GM12878 (cell line): Measurements from ENCODE around the gene FAM117B. TPM values are rescaled to one million over a fixed set of nuclear protein-coding genes. Genes with fewer than 3 reads are reported as not detected.

Source experiments
- ATAC-seq: fragments of 200-7000 bp; cut with Tn5 transposase; 3 replicates; pipeline ENCODE4 v1.9.1; 2020; ENCODE audit warnings: mild to moderate bottlenecking, moderate library complexity
- BruUV-seq: library from RNA; stranded (reverse); fragments of 400-500 nt; replicated peaks from 2 replicates; lab custom pipeline; 2021; lab: Mats Ljungman, UMichigan
- CTCF ChIA-PET: fragments of 300-600 bp; sonication (Branson Sonifier 250); formaldehyde crosslinking; extraction: SDS; loops from one replicate; lab custom pipeline; 2021; ENCODE audit warnings: inconsistent platforms; lab: Yijun Ruan, JAX
- POLR2A ChIA-PET: fragments of 350-600 bp; formaldehyde crosslinking; extraction: SDS; loops from one replicate; lab custom pipeline; 2021; ENCODE audit warnings: inconsistent platforms; lab: Charles Lee
- RAD21 ChIA-PET: fragments of 300-600 bp; sonication (Branson Sonifier 250); formaldehyde crosslinking; loops from one replicate; lab custom pipeline; 2023; ENCODE audit warnings: antibody characterized with exemption; ENCODE audit not compliant: unreplicated experiment; lab: Charles Lee
- SMC1A ChIA-PET: fragments of 300-600 bp; sonication (Branson Sonifier 250); formaldehyde crosslinking; loops from one replicate; lab custom pipeline; 2023; ENCODE audit not compliant: unreplicated experiment, uncharacterized antibody; lab: Charles Lee
- DNase-seq: peaks from one replicate; pipeline ENCODE4 v3.0.0-alpha.2; 2011; ENCODE audit warnings: low read depth, low spot score
- FAIRE-seq: peaks from 3 replicates; lab custom pipeline; 2011; peaks lifted over from hg19 to GRCh38; lab: Jason Lieb, UNC
- H2AFZ ChIP-seq: 2 replicates; pipeline ENCODE4 v1.6.0; 2011; ENCODE audit warnings: low read depth, low read length, control low read depth; ENCODE audit not compliant: control insufficient read depth
- H3K27ac ChIP-seq: 2 replicates; pipeline ENCODE4 v1.5.1; 2011; ENCODE audit warnings: control low read depth; ENCODE audit not compliant: control insufficient read depth, insufficient read depth
- H3K27me3 ChIP-seq, 2 experiments: replicated peaks in 1 of 2; 2 replicates each; pipeline versions ENCODE4 v1.6.0 to v1.6.1; 2011; ENCODE audit warnings: low read length in 1 of 2; ENCODE audit not compliant: control insufficient read depth in 2 of 2, insufficient read depth in 2 of 2
- H3K36me3 ChIP-seq, 2 experiments: 2 replicates each; pipeline ENCODE4 v1.5.1; 2011; ENCODE audit warnings: low read length in 1 of 2; ENCODE audit not compliant: control insufficient read depth in 2 of 2, insufficient read depth in 2 of 2
- H3K4me1 ChIP-seq: 2 replicates; pipeline ENCODE4 v1.6.1; 2011; ENCODE audit warnings: mild to moderate bottlenecking, low read length, moderate library complexity, mixed read lengths; ENCODE audit not compliant: control insufficient read depth, insufficient read depth
- H3K4me2 ChIP-seq: 2 replicates; pipeline ENCODE4 v1.6.0; 2011; ENCODE audit warnings: control low read depth; ENCODE audit not compliant: control insufficient read depth, insufficient read depth
- H3K4me3 ChIP-seq: fragments of 200-600 bp; sonication (generic); 2 replicates; pipeline ENCODE4 v1.5.1; 2016
- H3K79me2 ChIP-seq: 2 replicates; pipeline ENCODE4 v1.6.0; 2011; ENCODE audit warnings: low read length; ENCODE audit not compliant: control insufficient read depth, insufficient read depth
- H3K9ac ChIP-seq: 2 replicates; pipeline ENCODE4 v1.8.0; 2011; ENCODE audit warnings: low read length, control low read depth, mixed read lengths; ENCODE audit not compliant: control insufficient read depth, insufficient read depth
- H3K9me3 ChIP-seq: replicated peaks from 3 replicates; pipeline ENCODE4 v1.5.1; 2011; ENCODE audit warnings: mild to moderate bottlenecking, low read length; ENCODE audit not compliant: control insufficient read depth, insufficient read depth
- H4K20me1 ChIP-seq: 2 replicates; pipeline ENCODE4 v1.6.0; 2011; ENCODE audit not compliant: control insufficient read depth, insufficient read depth
- CHD2 ChIP-seq: IDR thresholded peaks from 2 replicates; pipeline ENCODE4 v1.6.1; 2011; ENCODE audit warnings: low read depth, low read length, improper control_type of control experiment, borderline replicate concordance
- EP300 ChIP-seq, 2 experiments: fragments of 150-350 bp in 1 of 2; IDR thresholded peaks; 2 replicates each; pipeline ENCODE4 v1.6.1; 2011 to 2012; ENCODE audit warnings: low read depth in 2 of 2, low read length in 2 of 2, borderline replicate concordance in 1 of 2, improper control_type of control experiment in 1 of 2, inconsistent platforms in 1 of 2; ENCODE audit not compliant: control insufficient read depth in 1 of 2
- FOXK2 ChIP-seq: fragments of 450-650 bp; IDR thresholded peaks from 2 replicates; pipeline ENCODE4 v1.6.1; 2017; ENCODE audit warnings: mild to moderate bottlenecking, moderate library complexity
- HDAC2 ChIP-seq: fragments of 200-600 bp; sonication (generic); IDR thresholded peaks from 2 replicates; pipeline ENCODE4 v1.6.1; 2017
- IKZF2 ChIP-seq, 2 experiments: fragments of 450-650 bp; IDR thresholded peaks; 2 replicates each; pipeline ENCODE4 v1.6.1; 2017; ENCODE audit warnings: mild to moderate bottlenecking in 2 of 2, moderate library complexity in 2 of 2
- KDM1A ChIP-seq: fragments of 200-600 bp; sonication (generic); IDR thresholded peaks from 2 replicates; pipeline ENCODE4 v1.6.1; 2016; ENCODE audit warnings: borderline replicate concordance
- MTA3 ChIP-seq: IDR thresholded peaks from 2 replicates; pipeline ENCODE4 v1.6.1; 2012; ENCODE audit warnings: low read length, inconsistent platforms, borderline replicate concordance
- NFIC ChIP-seq: IDR thresholded peaks from 2 replicates; pipeline ENCODE4 v1.6.1; 2012; ENCODE audit warnings: low read depth, mild to moderate bottlenecking, inconsistent platforms, low read length, moderate library complexity
- PAX5 ChIP-seq: IDR thresholded peaks from 2 replicates; pipeline ENCODE4 v1.6.1; 2011; ENCODE audit warnings: low read depth, low read length, borderline replicate concordance
- POLR2AphosphoS2 ChIP-seq: IDR thresholded peaks from 2 replicates; pipeline ENCODE4 v1.6.1; 2011; ENCODE audit warnings: low read depth, mild to moderate bottlenecking, low read length, improper control_type of control experiment, moderate library complexity
- POU2F2 ChIP-seq: IDR thresholded peaks from 3 replicates; pipeline ENCODE4 v1.6.1; 2011; ENCODE audit warnings: low read depth, mild to moderate bottlenecking, low read length, borderline replicate concordance
- RCOR1 ChIP-seq: conservative IDR thresholded peaks from 2 replicates; pipeline ENCODE4 v1.6.1; 2012; ENCODE audit warnings: low read depth, low read length, improper control_type of control experiment
- RFX5 ChIP-seq: IDR thresholded peaks from 2 replicates; pipeline ENCODE4 v1.6.1; 2011; ENCODE audit warnings: low read depth, low read length, improper control_type of control experiment
- SMARCA5 ChIP-seq: fragments of 450-650 bp; IDR thresholded peaks from 2 replicates; pipeline ENCODE4 v1.6.1; 2017; ENCODE audit warnings: mild to moderate bottlenecking
- SMC3 ChIP-seq: IDR thresholded peaks from 2 replicates; pipeline ENCODE4 v1.6.1; 2011; ENCODE audit warnings: low read length, improper control_type of control experiment, borderline replicate concordance
- STAT1 ChIP-seq: fragments of 450-650 bp; conservative IDR thresholded peaks from 2 replicates; pipeline ENCODE4 v1.6.1; 2014; ENCODE audit warnings: antibody characterized with exemption, mild to moderate bottlenecking
- ZNF24 ChIP-seq: fragments of 450-650 bp; IDR thresholded peaks from 2 replicates; pipeline ENCODE4 v1.6.1; 2017; ENCODE audit warnings: antibody characterized with exemption, mild to moderate bottlenecking
- WGBS: methylation state at CpG from one replicate; pipeline ENCODE4 v1.1.6; 2016; ENCODE audit warnings: low lambda C conversion rate; ENCODE audit not compliant: insufficient replicate concordance, insufficient coverage; ENCODE audit errors: missing lambda C conversion rate; 5-methylcytosine and 5-hydroxymethylcytosine counted together
- in situ Hi-C: fragments of 300-500 bp; cut with MboI; formaldehyde crosslinking; loops from 9 replicates; pipeline ENCODE4 v1.14.3; 2018; ENCODE audit warnings: mixed read lengths
- intact Hi-C: fragments of 100-400 bp; cut with micrococcal nuclease; formaldehyde crosslinking; loops from one replicate; pipeline ENCODE4 v1.14.2; 2022; ENCODE audit not compliant: unreplicated experiment
- polyA plus RNA-seq, 11 experiments: library from polyadenylated mRNA; depleted of rRNA in 4 of 11; unstranded in 6 of 11; stranded (reverse) in 5 of 11; fragments of >200 nt; fragmentation: Nextera tagmentation in 4 of 11; fragmentation: Illumina TruSeq in 1 of 11; extraction: Ambion mirVana in 4 of 11; extraction: Trizol in 1 of 11; gene quantifications; 1 replicate in 1 of 11; 2 replicates in 10 of 11; pipeline versions ENCODE4 v1.2.1 to v1.2.3, GENCODE V29; 2011 to 2016; ENCODE audit warnings: inconsistent platforms in 2 of 11, missing spikeins in 2 of 11, low read depth in 1 of 11
- total RNA-seq, 4 experiments: library from RNA; depleted of rRNA in 3 of 4; stranded (reverse); fragments of >200 nt in 3 of 4; fragmentation: Illumina TruSeq in 1 of 4; extraction: Trizol in 1 of 4; gene quantifications; 2 replicates each; pipeline versions ENCODE4 v1.2.1 to v1.2.3, GENCODE V29; 2013 to 2021
- TF ChIP-seq, protein P1 (sequence below): fragments of 450-650 bp; IDR thresholded peaks from 2 replicates; pipeline ENCODE4 v1.6.1; 2014; ENCODE audit warnings: mild to moderate bottlenecking

FAM117B gene
- total and polyA plus RNA-seq, 10 of the 15 experiments (the other 5 are each of a cell fraction or from before 2014, with no cell fraction given): 1.6 to 7.6 (median 4.2) TPM

DNA sequence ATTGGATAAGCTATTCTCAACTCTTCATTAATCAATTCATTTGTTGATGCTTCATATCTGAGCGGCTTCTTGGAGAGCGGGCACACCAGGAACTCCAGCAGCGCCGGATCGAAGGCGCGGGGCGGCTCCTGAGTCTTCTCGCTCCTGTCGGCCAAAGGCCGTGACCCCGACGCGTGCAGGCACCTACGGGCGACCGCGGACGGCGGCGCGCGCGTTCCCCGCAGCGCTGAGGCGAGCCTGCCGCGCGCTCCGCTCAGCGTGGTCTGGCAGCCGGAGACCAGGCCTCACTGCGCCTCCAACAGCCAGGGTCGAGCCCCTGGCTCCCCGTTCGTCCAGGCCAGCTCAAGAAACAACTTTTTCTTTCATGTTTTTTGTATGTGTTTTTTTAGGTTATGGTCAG lies 139.3 kb downstream of the FAM117B start:
- ChIA-PET CTCF (interaction anchor here (1.4 kb wide), 1 partner anchor 185 kb away, joined by 3 read pairs; no protein-coding TSS in a partner anchor), POLR2A (no interaction called here), RAD21 (interaction anchor here (1.9 kb wide), 1 partner anchor 186 kb away, joined by 4 read pairs; no protein-coding TSS in a partner anchor), SMC1A (no interaction called here)
- Histone ChIP-seq H3K4me2 (no peak overlapping the region), H3K36me3 (no peaks in the 10 kb centered on the region), H3K4me3 (no peak overlapping the region), H2AFZ (no peak overlapping the region), H4K20me1 (no peaks in the 10 kb centered on the region), H3K9ac (no peak overlapping the region), H3K9me3 (no peaks in the 10 kb centered on the region), H3K4me1 (no peaks in the 10 kb centered on the region), H3K27ac (no peak overlapping the region), H3K27me3 (no peaks in the 10 kb centered on the region), H3K79me2 (no peaks in the 10 kb centered on the region)
- in situ Hi-C loops (no loop called here), intact Hi-C loops (no loop called here)
- 93% methylated on average over 32 of the region's 37 CpGs for WGBS
- DNase-seq (no peak), ATAC-seq (no peak), FAIRE-seq (no peak)
- TF ChIP-seq NFIC: no peak
- no peak for TF ChIP-seq STAT1
- TF ChIP-seq POU2F2: no peak
- no peak for TF ChIP-seq ZNF24
- no peak for TF ChIP-seq CHD2
- no peak for TF ChIP-seq HDAC2
- TF ChIP-seq PAX5: no peak
- TF ChIP-seq, protein P1, sequence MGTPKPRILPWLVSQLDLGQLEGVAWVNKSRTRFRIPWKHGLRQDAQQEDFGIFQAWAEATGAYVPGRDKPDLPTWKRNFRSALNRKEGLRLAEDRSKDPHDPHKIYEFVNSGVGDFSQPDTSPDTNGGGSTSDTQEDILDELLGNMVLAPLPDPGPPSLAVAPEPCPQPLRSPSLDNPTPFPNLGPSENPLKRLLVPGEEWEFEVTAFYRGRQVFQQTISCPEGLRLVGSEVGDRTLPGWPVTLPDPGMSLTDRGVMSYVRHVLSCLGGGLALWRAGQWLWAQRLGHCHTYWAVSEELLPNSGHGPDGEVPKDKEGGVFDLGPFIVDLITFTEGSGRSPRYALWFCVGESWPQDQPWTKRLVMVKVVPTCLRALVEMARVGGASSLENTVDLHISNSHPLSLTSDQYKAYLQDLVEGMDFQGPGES: no peak
- no peak for TF ChIP-seq RCOR1
- no peak for TF ChIP-seq MTA3
- TF ChIP-seq RFX5: no peak
- no peak for TF ChIP-seq SMC3
- no peak for TF ChIP-seq IKZF2 (IDR thresholded peaks at IDR 0.05)
- TF ChIP-seq POLR2AphosphoS2: no peak
- no peak for TF ChIP-seq KDM1A
- no peak for TF ChIP-seq SMARCA5
- TF ChIP-seq EP300 (IDR thresholded peaks at IDR 0.05; ENCODE audit: borderline replicate concordance in 1 of 2, control insufficient read depth in 1 of 2, low read depth in 2 of 2, low read length in 2 of 2): no peak
- TF ChIP-seq FOXK2: no peak
- BruUV-seq: no TSS peak
